Mesenchymal stem cell (in vitro differentiated cells and primary cell): ENCODE results near the gene SCNN1B.

ENCODE experiments used
- DNase-seq: peaks from one replicate; pipeline ENCODE4 v3.0.0-alpha.2; 2013
- H2AFZ ChIP-seq: one replicate; pipeline ENCODE4 v1.6.1; 2013; ENCODE audit warnings: low read depth, mild to moderate bottlenecking, control low read depth, inconsistent platforms, low read length, moderate library complexity
- H2AK5ac ChIP-seq: 2 replicates; pipeline ENCODE4 v1.6.1; 2013; ENCODE audit warnings: low read length, moderate library complexity, mild to moderate bottlenecking, inconsistent platforms; ENCODE audit not compliant: severe bottlenecking
- H2BK120ac ChIP-seq: one replicate; pipeline ENCODE4 v1.6.1; 2013; ENCODE audit warnings: low read depth, mild to moderate bottlenecking, inconsistent platforms, low read length, moderate library complexity
- H2BK12ac ChIP-seq, 2 experiments: one replicate each; pipeline ENCODE4 v1.6.1; 2013; ENCODE audit warnings: inconsistent platforms in 2 of 2, low read length in 2 of 2, mild to moderate bottlenecking in 2 of 2, moderate library complexity in 2 of 2, control low read depth in 1 of 2
- H2BK15ac ChIP-seq: one replicate; pipeline ENCODE4 v1.6.1; 2013; ENCODE audit warnings: mild to moderate bottlenecking, low read depth, inconsistent platforms; ENCODE audit not compliant: poor library complexity, severe bottlenecking
- H2BK5ac ChIP-seq: 2 replicates; pipeline ENCODE4 v1.6.1; 2013; ENCODE audit warnings: low read depth, mild to moderate bottlenecking, low read length, control low read depth, inconsistent platforms; ENCODE audit not compliant: poor library complexity, severe bottlenecking
- H3K14ac ChIP-seq, 2 experiments: one replicate each; pipeline ENCODE4 v1.6.1; 2013; ENCODE audit warnings: inconsistent platforms in 2 of 2, low read length in 2 of 2, control low read depth in 1 of 2, mild to moderate bottlenecking in 1 of 2, moderate library complexity in 1 of 2
- H3K18ac ChIP-seq, 2 experiments: one replicate each; pipeline ENCODE4 v1.6.1; 2013; ENCODE audit warnings: inconsistent platforms in 2 of 2, low read length in 2 of 2, control low read depth in 1 of 2, low read depth in 1 of 2, mild to moderate bottlenecking in 1 of 2
- H3K23ac ChIP-seq, 2 experiments: one replicate each; pipeline ENCODE4 v1.6.1; 2013; ENCODE audit warnings: inconsistent platforms in 2 of 2, low read length in 2 of 2, mild to moderate bottlenecking in 2 of 2, moderate library complexity in 2 of 2, control low read depth in 1 of 2
- H3K27ac ChIP-seq: 2 replicates; pipeline ENCODE4 v1.5.1; 2013; ENCODE audit warnings: mild to moderate bottlenecking, moderate library complexity, low read length, control low read depth, inconsistent platforms; ENCODE audit not compliant: poor library complexity, severe bottlenecking
- H3K27me3 ChIP-seq, 2 experiments: 2 replicates each; pipeline versions ENCODE4 v1.6.1 to v1.7.0; 2013; ENCODE audit warnings: low read length in 2 of 2, mild to moderate bottlenecking in 2 of 2, moderate library complexity in 2 of 2, control low read depth in 1 of 2, inconsistent platforms in 1 of 2; ENCODE audit not compliant: control insufficient read depth in 1 of 2, insufficient read depth in 1 of 2
- H3K36me3 ChIP-seq, 2 experiments: 2 replicates each; pipeline versions ENCODE4 v1.6.1 to v1.7.0; 2013; ENCODE audit warnings: low read length in 2 of 2, control low read depth in 1 of 2, inconsistent platforms in 1 of 2, low read depth in 1 of 2, mild to moderate bottlenecking in 1 of 2; ENCODE audit not compliant: insufficient read depth in 2 of 2, control insufficient read depth in 1 of 2
- H3K4ac ChIP-seq, 2 experiments: one replicate each; pipeline ENCODE4 v1.6.1; 2013; ENCODE audit warnings: inconsistent platforms in 2 of 2, low read length in 2 of 2, mild to moderate bottlenecking in 2 of 2, moderate library complexity in 2 of 2, control low read depth in 1 of 2, low read depth in 1 of 2
- H3K4me1 ChIP-seq: 2 replicates; pipeline ENCODE4 v1.6.1; 2013; ENCODE audit warnings: low read depth, low read length, control low read depth; ENCODE audit not compliant: control insufficient read depth, insufficient read depth
- H3K4me2 ChIP-seq: 2 replicates; pipeline ENCODE4 v1.6.1; 2013; ENCODE audit warnings: low read length, mild to moderate bottlenecking, inconsistent platforms; ENCODE audit not compliant: poor library complexity, severe bottlenecking
- H3K4me3 ChIP-seq, 2 experiments: 2 replicates each; pipeline versions ENCODE4 v1.5.1 to v1.7.0; 2013; ENCODE audit warnings: low read length in 2 of 2, mild to moderate bottlenecking in 2 of 2, control low read depth in 1 of 2, low read depth in 1 of 2; ENCODE audit not compliant: insufficient read depth in 1 of 2
- H3K79me1 ChIP-seq: replicated peaks from 2 replicates; pipeline ENCODE4 v1.6.1; 2013; ENCODE audit warnings: mild to moderate bottlenecking, control low read depth, low read length, inconsistent platforms; ENCODE audit not compliant: poor library complexity, severe bottlenecking
- H3K9ac ChIP-seq: 2 replicates; pipeline ENCODE4 v1.7.0; 2013; ENCODE audit warnings: mild to moderate bottlenecking, low read length, moderate library complexity
- H3K9me3 ChIP-seq: 2 replicates; pipeline ENCODE4 v1.7.0; 2013; ENCODE audit warnings: mild to moderate bottlenecking, low read length; ENCODE audit not compliant: control insufficient read depth
- H4K8ac ChIP-seq: one replicate; pipeline ENCODE4 v1.6.1; 2013; ENCODE audit warnings: inconsistent platforms, mild to moderate bottlenecking, low read length, moderate library complexity
- H4K91ac ChIP-seq: one replicate; pipeline ENCODE4 v1.6.1; 2013; ENCODE audit warnings: mild to moderate bottlenecking, low read length, inconsistent platforms
- WGBS: methylation state at CpG from one replicate; pipeline ENCODE4 v1.1.7; 2013; ENCODE audit warnings: mixed read lengths; 5-methylcytosine and 5-hydroxymethylcytosine counted together

The SCNN1B gene

GRCh38 chr16:23408242-23408822, 106.2 kb downstream of the SCNN1B start:
- no peak overlapping the region for H2AK5ac ChIP-seq
- no peaks in the 10 kb centered on the region for H3K9me3 ChIP-seq
- no peak for DNase-seq
- H3K4me1 ChIP-seq: peaks cover 19% of the 10 kb centered on the region
- H3K36me3 ChIP-seq: peaks cover 42 to 81% of the 10 kb centered on the region in 2 experiments
- H4K91ac ChIP-seq: no peak overlapping the region
- no peak overlapping the region for H3K4me2 ChIP-seq
- 97% methylated on average over 4 of the region's 21 CpGs for WGBS
- H2AFZ ChIP-seq: no peak overlapping the region
- H3K9ac ChIP-seq: no peak overlapping the region
- H3K79me1 ChIP-seq: peaks cover 3% of the 10 kb centered on the region
- no peak overlapping the region for H3K14ac ChIP-seq
- H2BK5ac ChIP-seq: no peak overlapping the region
- H3K27me3 ChIP-seq: no peaks in the 10 kb centered on the region
- no peak overlapping the region for H2BK15ac ChIP-seq
- no peak overlapping the region for H3K23ac ChIP-seq
- no peak overlapping the region for H3K4ac ChIP-seq
- no peak overlapping the region for H2BK120ac ChIP-seq
- H4K8ac ChIP-seq: no peak overlapping the region
- no peak overlapping the region for H3K4me3 ChIP-seq
- no peak overlapping the region for H3K18ac ChIP-seq
- no peak overlapping the region for H2BK12ac ChIP-seq
- H3K27ac ChIP-seq: no peak overlapping the region

DNA sequence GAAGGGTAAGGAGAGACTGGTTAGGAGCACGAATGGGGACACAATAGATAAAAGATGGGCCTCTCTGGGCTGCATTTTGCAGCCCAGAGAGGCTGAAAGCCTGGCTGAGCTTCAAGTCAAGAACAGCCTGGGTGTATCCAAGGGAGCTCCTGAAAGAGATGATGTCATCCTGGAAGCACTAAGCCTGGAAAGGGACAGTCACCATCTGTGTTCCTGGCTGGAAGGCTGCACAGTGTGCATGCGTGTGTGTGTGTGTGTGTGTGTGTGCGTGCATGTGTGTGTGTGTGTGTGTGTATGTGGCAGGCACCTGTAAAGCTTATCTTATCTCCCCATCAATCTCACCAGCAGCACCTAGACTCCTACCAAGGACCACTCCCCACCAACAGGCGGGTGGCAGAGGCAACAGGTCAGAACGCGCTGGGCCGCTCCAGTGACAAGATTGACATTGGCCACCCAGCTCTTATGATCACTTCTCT, 106.8 kb downstream of the SCNN1B start:
- H3K79me1 ChIP-seq: peaks cover 1% of the 10 kb centered on the region
- H3K4me1 ChIP-seq: peaks cover 18% of the 10 kb centered on the region
- H4K91ac ChIP-seq: no peak overlapping the region
- H2BK120ac ChIP-seq: no peak overlapping the region
- H3K9me3 ChIP-seq: no peaks in the 10 kb centered on the region
- DNase-seq: peak; percentile 73
- H3K27ac ChIP-seq: no peak overlapping the region
- H3K4me2 ChIP-seq: no peak overlapping the region
- H2AFZ ChIP-seq: no peak overlapping the region
- no peak overlapping the region for H3K14ac ChIP-seq
- no peak overlapping the region for H3K18ac ChIP-seq
- H2BK15ac ChIP-seq: no peak overlapping the region
- H2BK5ac ChIP-seq: no peak overlapping the region
- H2AK5ac ChIP-seq: no peak overlapping the region
- WGBS: 95% methylated on average over 5 of the region's 7 CpGs
- no peak overlapping the region for H2BK12ac ChIP-seq
- no peak overlapping the region for H3K23ac ChIP-seq
- peaks cover 41 to 81% of the 10 kb centered on the region in 2 experiments for H3K36me3 ChIP-seq
- no peak overlapping the region for H3K4me3 ChIP-seq
- no peak overlapping the region for H4K8ac ChIP-seq
- no peak overlapping the region for H3K4ac ChIP-seq
- H3K9ac ChIP-seq: no peak overlapping the region
- H3K27me3 ChIP-seq: no peaks in the 10 kb centered on the region

DNA sequence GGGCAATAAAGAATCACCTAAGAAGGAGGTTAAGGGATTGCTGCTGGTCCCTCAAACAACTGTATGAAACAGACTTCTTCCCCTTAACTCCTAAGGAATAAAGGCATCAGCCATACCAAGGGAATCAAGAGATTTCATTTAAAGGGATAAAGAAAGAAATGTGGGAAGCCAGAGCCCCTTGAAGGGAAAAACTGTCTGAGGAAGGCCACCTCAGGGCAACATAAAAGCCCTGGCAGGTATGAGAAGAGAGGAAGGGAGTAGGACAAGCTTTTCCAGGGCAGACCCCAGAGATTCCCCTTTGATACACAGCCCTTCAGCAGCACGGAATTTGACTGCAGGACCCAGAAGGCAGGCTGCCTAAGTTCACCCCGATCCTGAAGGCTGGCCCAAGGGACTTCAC, 107.4 kb downstream of the SCNN1B start:
- Histone ChIP-seq H2AK5ac (peak overlapping the region; percentile 43), H4K91ac (no peak overlapping the region), H3K4me3 (no peak overlapping the region), H3K14ac (no peak overlapping the region), H2BK120ac (no peak overlapping the region), H3K9ac (no peak overlapping the region), H3K27me3 (no peaks in the 10 kb centered on the region), H3K23ac (no peak overlapping the region), H3K36me3 (peaks cover 43 to 81% of the 10 kb centered on the region in 2 experiments), H3K4me2 (no peak overlapping the region), H2BK5ac (no peak overlapping the region), H4K8ac (no peak overlapping the region), H2AFZ (no peak overlapping the region), H3K4ac (no peak overlapping the region), H3K4me1 (peaks cover 15% of the 10 kb centered on the region), H2BK15ac (no peak overlapping the region), H3K9me3 (no peaks in the 10 kb centered on the region), H3K27ac (peak overlapping the region; percentile 52), H2BK12ac (no peak overlapping the region), H3K79me1 (peaks cover 1% of the 10 kb centered on the region), H3K18ac (no peak overlapping the region)
- WGBS: 97% methylated on average over 2 of the region's 2 CpGs
- no peak for DNase-seq

- Histone ChIP-seq H3K9ac (no peak overlapping the region), H3K4ac (no peak overlapping the region), H2BK15ac (no peak overlapping the region), H2BK5ac (no peak overlapping the region), H3K9me3 (no peaks in the 10 kb centered on the region), H3K27ac (peak overlapping the region; percentile 52), H3K23ac (no peak overlapping the region), H3K27me3 (no peaks in the 10 kb centered on the region), H3K4me1 (peaks cover 11% of the 10 kb centered on the region), H3K4me2 (no peak overlapping the region), H3K18ac (no peak overlapping the region), H2AFZ (no peak overlapping the region), H2BK120ac (no peak overlapping the region), H3K79me1 (peaks cover 1% of the 10 kb centered on the region), H3K4me3 (no peak overlapping the region), H2BK12ac (no peak overlapping the region), H4K91ac (no peak overlapping the region), H3K36me3 (peaks cover 43 to 81% of the 10 kb centered on the region in 2 experiments), H3K14ac (no peak overlapping the region), H4K8ac (no peak overlapping the region), H2AK5ac (peak overlapping the region; percentile 1)
- 69% methylated on average over 3 of the region's 4 CpGs for WGBS
- DNase-seq: no peak
These were observed 108.1 kb downstream of the SCNN1B start for GRCh38 chr16:23410176-23410575.
